HEK293 (cell line): ENCODE data around the gene C3AR1.

Experiments
- CTCF ChIP-seq: fragments of 450-650 bp; formaldehyde crosslinking; IDR thresholded peaks from 2 replicates; pipeline ENCODE4 v1.5.1; 2016; ENCODE audit warnings: missing biosample characterization, missing genetic modification characterization
- MYNN ChIP-seq: fragments of 450-650 bp; formaldehyde crosslinking; IDR thresholded peaks from 2 replicates; pipeline ENCODE4 v1.5.1; 2016; ENCODE audit warnings: missing biosample characterization, missing genetic modification characterization, borderline replicate concordance
- PRDM1 ChIP-seq: fragments of 450-650 bp; formaldehyde crosslinking; IDR thresholded peaks from 2 replicates; pipeline ENCODE4; 2016; ENCODE audit warnings: missing biosample characterization, missing genetic modification characterization
- REPIN1 ChIP-seq: fragments of 450-650 bp; formaldehyde crosslinking; IDR thresholded peaks from 2 replicates; pipeline ENCODE4 v1.5.1; 2017; ENCODE audit warnings: missing biosample characterization, missing genetic modification characterization, low read depth
- WT1 ChIP-seq: fragments of 450-650 bp; formaldehyde crosslinking; IDR thresholded peaks from 2 replicates; pipeline ENCODE4 v1.5.1; 2016; ENCODE audit warnings: missing biosample characterization, missing genetic modification characterization
- YY1 ChIP-seq: fragments of 450-650 bp; formaldehyde crosslinking; IDR thresholded peaks from 2 replicates; pipeline ENCODE4 v1.5.1; 2018; ENCODE audit warnings: missing biosample characterization, missing genetic modification characterization
- ZBTB26 ChIP-seq: fragments of 450-650 bp; formaldehyde crosslinking; optimal IDR thresholded peaks from 2 replicates; pipeline ENCODE3; 2016; ENCODE audit warnings: missing biosample characterization, mild to moderate bottlenecking, missing genetic modification characterization
- ZNF133 ChIP-seq: fragments of 450-650 bp; formaldehyde crosslinking; IDR thresholded peaks from 2 replicates; pipeline ENCODE4 v1.5.1; 2016; ENCODE audit warnings: missing biosample characterization, missing genetic modification characterization
- ZNF16 ChIP-seq: fragments of 450-650 bp; formaldehyde crosslinking; IDR thresholded peaks from 2 replicates; pipeline ENCODE4 v1.5.1; 2016; ENCODE audit warnings: low read depth, missing biosample characterization, missing genetic modification characterization
- ZNF23 ChIP-seq: fragments of 450-650 bp; formaldehyde crosslinking; IDR thresholded peaks from 2 replicates; pipeline ENCODE4 v1.5.1; 2016; ENCODE audit warnings: missing biosample characterization, missing genetic modification characterization, borderline replicate concordance
- ZNF274 ChIP-seq, 2 experiments: fragments of 200-500 bp in 1 of 2; fragments of 450-650 bp in 1 of 2; sonication (Bioruptor generic) in 1 of 2; formaldehyde crosslinking in 1 of 2; IDR thresholded peaks; 2 replicates each; pipeline versions ENCODE4 v1.5.1 to v1.6.1; 2014 to 2016; ENCODE audit warnings: borderline replicate concordance in 1 of 2, inconsistent platforms in 1 of 2, low read length in 1 of 2, missing biosample characterization in 1 of 2, missing genetic modification characterization in 1 of 2
- ZNF449 ChIP-seq: fragments of 450-650 bp; formaldehyde crosslinking; IDR thresholded peaks from 2 replicates; pipeline ENCODE4 v1.5.1; 2017; ENCODE audit warnings: missing biosample characterization, mild to moderate bottlenecking, missing genetic modification characterization, moderate library complexity

- TF ChIP-seq REPIN1 (tag by site-specific recombination): no peak
- TF ChIP-seq ZNF274 (IDR thresholded peaks at IDR 0.05; ENCODE audit: low read length): no peak
- no peak for TF ChIP-seq ZNF274 (tag by site-specific recombination; IDR thresholded peaks at IDR 0.05; ENCODE audit: borderline replicate concordance)
- no peak for TF ChIP-seq PRDM1
- no peak for TF ChIP-seq CTCF
- peak; percentile 90 for TF ChIP-seq ZNF449
- TF ChIP-seq ZBTB26 (tag by site-specific recombination): no peak
- no peak for TF ChIP-seq YY1 (tag by site-specific recombination)
- no peak for TF ChIP-seq ZNF16 (tag by site-specific recombination)
- TF ChIP-seq MYNN (tag by site-specific recombination): no peak
- TF ChIP-seq ZNF23 (tag by site-specific recombination): no peak
- TF ChIP-seq ZNF133 (tag by site-specific recombination): no peak
- TF ChIP-seq WT1 (tag by site-specific recombination): peak; percentile 40; the same call in 1 of the 2 replicates
Observed at GRCh38 chr12:8038659-8039114, 27.5 kb downstream of the C3AR1 start.
